HepG2 (cell line): Measurements from ENCODE around the gene CASP3. TPM values are rescaled to one million over a fixed set of nuclear protein-coding genes. Genes with fewer than 3 reads are reported as not detected.

Experiments
- DMTF1 ChIP-seq: sonication (generic); formaldehyde crosslinking; IDR thresholded peaks from 2 replicates; pipeline ENCODE4 v1.4.0; 2020; ENCODE audit warnings: mild to moderate bottlenecking, missing genetic modification reagents
- HCFC1 ChIP-seq: fragments of 150-350 bp; IDR thresholded peaks from 2 replicates; pipeline ENCODE4 v1.6.1; 2014; ENCODE audit warnings: low read depth, low read length
- HIVEP1 ChIP-seq: sonication (generic); formaldehyde crosslinking; IDR thresholded peaks from 2 replicates; pipeline ENCODE4 v1.4.0; 2020; ENCODE audit warnings: mild to moderate bottlenecking, missing genetic modification reagents
- HNRNPL ChIP-seq: fragments of 200-400 bp; formaldehyde crosslinking; IDR thresholded peaks from 2 replicates; pipeline ENCODE4 v1.6.1; 2017; ENCODE audit warnings: mild to moderate bottlenecking, low read depth, low read length
- KLF12 ChIP-seq: sonication (generic); formaldehyde crosslinking; IDR thresholded peaks from 2 replicates; pipeline ENCODE4 v1.4.0; 2020; ENCODE audit warnings: missing genetic modification reagents, borderline replicate concordance
- MATR3 ChIP-seq: sonication (generic); formaldehyde crosslinking; IDR thresholded peaks from 2 replicates; pipeline ENCODE4 v1.4.0; 2020; ENCODE audit warnings: missing genetic modification reagents
- MED13 ChIP-seq: sonication (generic); formaldehyde crosslinking; IDR thresholded peaks from 2 replicates; pipeline ENCODE4 v1.5.0; 2020; ENCODE audit warnings: missing genetic modification reagents
- NCOA2 ChIP-seq: sonication (generic); formaldehyde crosslinking; IDR thresholded peaks from 2 replicates; pipeline ENCODE4 v1.8.0; 2022; ENCODE audit warnings: inconsistent platforms
- NFE2L2 ChIP-seq: fragments of 150-350 bp; IDR thresholded peaks from 2 replicates; pipeline ENCODE4 v1.6.1; 2014; ENCODE audit warnings: low read length
- RORA ChIP-seq: sonication (generic); formaldehyde crosslinking; IDR thresholded peaks from 2 replicates; pipeline ENCODE4 v1.5.0; 2020; ENCODE audit warnings: mild to moderate bottlenecking, missing genetic modification reagents, moderate library complexity
- SCMH1 ChIP-seq: sonication (generic); formaldehyde crosslinking; IDR thresholded peaks from 2 replicates; pipeline ENCODE4 v1.9.0; 2021; ENCODE audit warnings: missing genetic modification reagents, mild to moderate bottlenecking, borderline replicate concordance
- SMAD3 ChIP-seq: sonication (generic); formaldehyde crosslinking; IDR thresholded peaks from 2 replicates; pipeline ENCODE4 v1.4.0; 2020; ENCODE audit warnings: missing genetic modification reagents
- TCF7 ChIP-seq: sonication (generic); IDR thresholded peaks from 2 replicates; pipeline ENCODE4 v1.6.1; 2016; ENCODE audit warnings: antibody characterized with exemption, low read depth
- XBP1 ChIP-seq: sonication (generic); formaldehyde crosslinking; IDR thresholded peaks from 2 replicates; pipeline ENCODE4 v1.5.0; 2020; ENCODE audit warnings: missing genetic modification reagents
- ZFP36L2 ChIP-seq: sonication (generic); formaldehyde crosslinking; IDR thresholded peaks from 2 replicates; pipeline ENCODE4 v1.4.0; 2020; ENCODE audit warnings: missing genetic modification reagents
- ZNF121 ChIP-seq: sonication (generic); formaldehyde crosslinking; IDR thresholded peaks from 2 replicates; pipeline ENCODE4 v1.5.0; 2020; ENCODE audit warnings: mild to moderate bottlenecking, missing genetic modification reagents
- ZNF274 ChIP-seq: sonication (generic); formaldehyde crosslinking; IDR thresholded peaks from 2 replicates; pipeline ENCODE4 v1.5.1; 2020; ENCODE audit warnings: mild to moderate bottlenecking, missing genetic modification reagents
- ZNF276 ChIP-seq: sonication (generic); formaldehyde crosslinking; IDR thresholded peaks from 2 replicates; pipeline ENCODE4 v1.4.0; 2020; ENCODE audit warnings: mild to moderate bottlenecking, low read depth, missing genetic modification reagents
- ZNF431 ChIP-seq: sonication (generic); formaldehyde crosslinking; IDR thresholded peaks from 2 replicates; pipeline ENCODE4 v1.9.0; 2022; ENCODE audit warnings: missing genetic modification reagents, low read depth, mild to moderate bottlenecking, borderline replicate concordance
- ZNF563 ChIP-seq: sonication (generic); formaldehyde crosslinking; IDR thresholded peaks from 2 replicates; pipeline ENCODE4 v1.8.0; 2022; ENCODE audit warnings: mild to moderate bottlenecking, moderate library complexity, missing genetic modification reagents
- ZNF616 ChIP-seq: sonication (generic); formaldehyde crosslinking; IDR thresholded peaks from 2 replicates; pipeline ENCODE4 v1.5.0; 2020; ENCODE audit warnings: low read depth, mild to moderate bottlenecking, missing genetic modification reagents
- ZSCAN30 ChIP-seq: sonication (generic); formaldehyde crosslinking; IDR thresholded peaks from 2 replicates; pipeline ENCODE4 v1.5.0; 2020; ENCODE audit warnings: mild to moderate bottlenecking, missing genetic modification reagents
- polyA plus RNA-seq, 8 experiments: library from polyadenylated mRNA; depleted of rRNA in 3 of 8; stranded (reverse) in 7 of 8; unstranded in 1 of 8; fragments of >200 nt; fragmentation: Illumina TruSeq in 4 of 8; extraction: Trizol in 4 of 8; gene quantifications; 2 replicates each; pipeline versions ENCODE4 v1.2.1 to v1.2.3, GENCODE V29; 2011 to 2016; ENCODE audit warnings: low read depth in 4 of 8, missing spikeins in 1 of 8, mixed read lengths in 1 of 8; ENCODE audit not compliant: insufficient read depth in 1 of 8
- total RNA-seq, 5 experiments: library from RNA; depleted of rRNA; stranded (reverse); fragments of >200 nt; fragmentation: Illumina TruSeq; extraction: Trizol; gene quantifications; 2 replicates each; pipeline ENCODE4 v1.2.3, GENCODE V29; 2016; ENCODE audit warnings: low read depth in 1 of 5
- TF ChIP-seq, protein P1 (sequence below): sonication (generic); formaldehyde crosslinking; IDR thresholded peaks from 2 replicates; pipeline ENCODE4 v1.4.0; 2020; ENCODE audit warnings: mild to moderate bottlenecking, missing genetic modification reagents, borderline replicate concordance
- TF ChIP-seq, protein P2 (sequence below): sonication (generic); formaldehyde crosslinking; IDR thresholded peaks from 2 replicates; pipeline ENCODE4 v1.8.0; 2022; ENCODE audit warnings: missing genetic modification reagents, low read depth, mild to moderate bottlenecking, borderline replicate concordance

The CASP3 gene
- total and polyA plus RNA-seq, 2 of the 13 experiments (the other 11 are each of a cell fraction or from before 2014, with no cell fraction given) = 26.0 to 77.8 TPM

DNA sequence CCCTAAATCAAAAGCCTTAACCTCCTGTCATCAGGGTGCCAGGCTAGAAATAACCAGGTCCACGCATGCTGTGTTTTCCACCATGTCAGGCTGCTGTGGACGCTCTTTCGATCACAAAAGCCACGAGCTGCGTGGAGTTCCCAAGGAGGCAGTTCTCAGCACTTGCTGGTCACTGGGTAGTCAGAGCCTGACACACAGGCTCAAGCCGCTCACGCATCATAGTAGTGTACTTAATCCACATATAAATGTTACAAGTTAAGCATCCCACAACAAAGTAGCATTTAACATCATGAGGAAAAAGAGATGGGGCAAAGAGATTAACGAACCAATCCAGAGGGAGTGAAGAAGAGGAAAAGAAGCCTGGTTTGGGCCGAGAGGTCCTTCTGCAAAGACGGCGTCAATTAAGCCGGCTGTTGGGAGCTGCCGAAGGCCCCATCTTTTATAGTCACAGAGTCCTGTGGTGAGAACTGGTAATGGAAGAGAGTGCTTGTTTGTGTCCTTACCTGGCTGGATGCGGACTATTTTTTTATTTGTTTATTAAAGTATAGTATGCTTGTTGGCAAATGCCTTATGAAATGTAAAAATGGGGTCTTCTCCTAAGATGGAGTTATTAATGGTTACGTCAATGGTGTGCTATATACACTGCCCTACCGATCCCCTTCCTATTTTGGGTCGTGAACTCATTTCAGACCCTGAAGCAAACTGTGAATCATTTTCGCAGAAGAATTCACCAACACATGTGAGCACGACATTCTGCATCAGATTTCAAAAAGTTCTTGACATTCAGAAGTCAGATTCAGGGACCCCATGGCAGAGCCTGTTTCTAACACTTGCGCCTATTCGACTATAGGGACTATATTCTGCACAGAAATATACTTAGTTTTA, 966 bp upstream of the CASP3 start (continued):
- TF ChIP-seq ZNF431 (no peak), ZFP36L2 (CRISPR knock-in tag) (no peak), NFE2L2 (no peak), SMAD3 (CRISPR knock-in tag) (0 out of 2 replicates have a peak, but pooled peaks have one; percentile 16), ZNF563 (CRISPR knock-in tag) (0 out of 2 replicates have a peak, but pooled peaks have one; percentile 15), HNRNPL (no peak), ZNF616 (CRISPR knock-in tag) (no peak), ZSCAN30 (CRISPR knock-in tag) (no peak), NCOA2 (CRISPR knock-in tag) (no peak), XBP1 (CRISPR knock-in tag) (0 out of 2 replicates have a peak, but pooled peaks have one; percentile 58), ZNF276 (CRISPR knock-in tag) (no peak), TCF7 (no peak), KLF12 (no peak), HIVEP1 (CRISPR knock-in tag) (no peak), DMTF1 (CRISPR knock-in tag) (no peak), SCMH1 (CRISPR knock-in tag) (no peak), ZNF121 (CRISPR knock-in tag) (no peak), MATR3 (CRISPR knock-in tag) (no peak), ZNF274 (CRISPR knock-in tag) (0 out of 2 replicates have a peak, but pooled peaks have one; percentile 11), MED13 (no peak), HCFC1 (no peak), RORA (CRISPR knock-in tag) (no peak)
- TF ChIP-seq, protein P1, sequence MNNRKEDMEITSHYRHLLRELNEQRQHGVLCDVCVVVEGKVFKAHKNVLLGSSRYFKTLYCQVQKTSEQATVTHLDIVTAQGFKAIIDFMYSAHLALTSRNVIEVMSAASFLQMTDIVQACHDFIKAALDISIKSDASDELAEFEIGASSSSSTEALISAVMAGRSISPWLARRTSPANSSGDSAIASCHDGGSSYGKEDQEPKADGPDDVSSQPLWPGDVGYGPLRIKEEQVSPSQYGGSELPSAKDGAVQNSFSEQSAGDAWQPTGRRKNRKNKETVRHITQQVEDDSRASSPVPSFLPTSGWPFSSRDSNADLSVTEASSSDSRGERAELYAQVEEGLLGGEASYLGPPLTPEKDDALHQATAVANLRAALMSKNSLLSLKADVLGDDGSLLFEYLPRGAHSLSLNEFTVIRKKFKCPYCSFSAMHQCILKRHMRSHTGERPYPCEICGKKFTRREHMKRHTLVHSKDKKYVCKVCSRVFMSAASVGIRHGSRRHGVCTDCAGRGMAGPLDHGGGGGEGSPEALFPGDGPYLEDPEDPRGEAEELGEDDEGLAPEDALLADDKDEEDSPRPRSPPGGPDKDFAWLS (CRISPR knock-in tag) = no peak
- TF ChIP-seq, protein P2, sequence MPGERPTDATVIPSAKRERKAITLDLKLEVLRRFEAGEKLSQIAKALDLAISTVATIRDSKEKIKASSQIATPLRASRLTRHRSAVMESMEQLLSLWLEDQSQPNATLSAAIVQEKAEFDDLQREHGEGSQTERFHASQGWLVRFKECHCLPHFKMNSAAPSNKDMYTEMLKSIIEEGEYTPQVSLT (CRISPR knock-in tag) = no peak
